HUES6 (cell line): Measurements from ENCODE around the gene PPP2R5A.
"Not testable (repeated sequence)": the region's sequence is repeated elsewhere in the genome, so short reads cannot be mapped to it uniquely, and the experiment has no call there.

Experiments
- H3K27ac ChIP-seq: 2 replicates; pipeline ENCODE4 v1.7.0; 2013; ENCODE audit warnings: low read depth, mild to moderate bottlenecking, low read length, inconsistent platforms
- H3K27me3 ChIP-seq: 2 replicates; pipeline ENCODE4 v1.6.1; 2013; ENCODE audit warnings: low read length; ENCODE audit not compliant: control insufficient read depth, insufficient read depth
- H3K36me3 ChIP-seq: 2 replicates; pipeline ENCODE4 v1.6.1; 2013; ENCODE audit warnings: low read length; ENCODE audit not compliant: control insufficient read depth, insufficient read depth
- H3K4me1 ChIP-seq: 2 replicates; pipeline ENCODE4 v1.6.1; 2013; ENCODE audit warnings: low read length; ENCODE audit not compliant: control insufficient read depth, insufficient read depth
- H3K4me3 ChIP-seq: 2 replicates; pipeline ENCODE4 v1.5.1; 2013; ENCODE audit warnings: low read depth, low read length
- H3K9ac ChIP-seq: one replicate; pipeline ENCODE4 v1.6.1; 2013; ENCODE audit warnings: mild to moderate bottlenecking, low read length
- H3K9me3 ChIP-seq: 2 replicates; pipeline ENCODE4 v1.6.1; 2013; ENCODE audit warnings: low read depth, low read length; ENCODE audit not compliant: control insufficient read depth, insufficient read depth

Gene PPP2R5A

GRCh38 chr1:212301580-212301979, 16.4 kb downstream of the PPP2R5A start:
- no peak overlapping the region for H3K27ac ChIP-seq
- peaks cover 5% of the 10 kb centered on the region; the same call in 1 of the 2 replicates for H3K4me1 ChIP-seq
- H3K9me3 ChIP-seq, result peaks cover 3% of the 10 kb centered on the region; the same call in 1 of the 2 replicates
- no peaks in the 10 kb centered on the region for H3K36me3 ChIP-seq
- H3K4me3 ChIP-seq, result no peak overlapping the region
- no peaks in the 10 kb centered on the region for H3K27me3 ChIP-seq
- no peak overlapping the region for H3K9ac ChIP-seq

GRCh38 chr1:212302745-212303383, 17.7 kb downstream of the PPP2R5A start:
- no peak overlapping the region for H3K27ac ChIP-seq
- H3K4me3 ChIP-seq, result no peak overlapping the region
- no peaks in the 10 kb centered on the region for H3K36me3 ChIP-seq
- peaks cover 5% of the 10 kb centered on the region; the same call in 1 of the 2 replicates for H3K4me1 ChIP-seq
- H3K9ac ChIP-seq, result no peak overlapping the region
- peaks cover 3% of the 10 kb centered on the region; the same call in 1 of the 2 replicates for H3K9me3 ChIP-seq
- H3K27me3 ChIP-seq, result no peaks in the 10 kb centered on the region

GRCh38 chr1:212305342-212305741, 20.1 kb downstream of the PPP2R5A start:
- Histone ChIP-seq H3K4me1 (peaks cover 10% of the 10 kb centered on the region), H3K9ac (no peak overlapping the region), H3K27ac (no peak overlapping the region), H3K36me3 (no peaks in the 10 kb centered on the region), H3K27me3 (no peaks in the 10 kb centered on the region), H3K9me3 (peaks cover 3% of the 10 kb centered on the region; the same call in 1 of the 2 replicates), H3K4me3 (no peak overlapping the region)

- H3K9me3 ChIP-seq, H3K9ac ChIP-seq, H3K27ac ChIP-seq, H3K27me3 ChIP-seq, H3K36me3 ChIP-seq, H3K4me3 ChIP-seq: not testable (repeated sequence)
- H3K4me1 ChIP-seq, result peaks cover 13% of the 10 kb centered on the region
Measured at GRCh38 chr1:212305984-212306452, 20.8 kb downstream of the PPP2R5A start.

- Histone ChIP-seq H3K27ac (no peak overlapping the region), H3K4me1 (peaks cover 13% of the 10 kb centered on the region), H3K9me3 (no peaks in the 10 kb centered on the region), H3K27me3 (no peaks in the 10 kb centered on the region), H3K4me3 (no peak overlapping the region), H3K9ac (no peak overlapping the region), H3K36me3 (no peaks in the 10 kb centered on the region)
Measured at GRCh38 chr1:212309967-212310366, 24.8 kb downstream of the PPP2R5A start.

GRCh38 chr1:212310383-212310782, 25.2 kb downstream of the PPP2R5A start:
- Histone ChIP-seq H3K36me3 (no peaks in the 10 kb centered on the region), H3K27me3 (no peaks in the 10 kb centered on the region), H3K4me3 (no peak overlapping the region), H3K9ac (no peak overlapping the region), H3K27ac (no peak overlapping the region), H3K9me3 (no peaks in the 10 kb centered on the region), H3K4me1 (peaks cover 13% of the 10 kb centered on the region)

- peaks cover 23% of the 10 kb centered on the region for H3K4me1 ChIP-seq
- H3K27ac ChIP-seq, result no peak overlapping the region
- H3K4me3 ChIP-seq, result no peak overlapping the region
- H3K9me3 ChIP-seq, result no peaks in the 10 kb centered on the region
- no peaks in the 10 kb centered on the region for H3K27me3 ChIP-seq
- no peak overlapping the region for H3K9ac ChIP-seq
- H3K36me3 ChIP-seq, result no peaks in the 10 kb centered on the region
Measured at GRCh38 chr1:212311836-212312497, 26.8 kb downstream of the PPP2R5A start.

- H3K36me3 ChIP-seq, result no peaks in the 10 kb centered on the region
- no peak overlapping the region for H3K27ac ChIP-seq
- H3K27me3 ChIP-seq, result no peaks in the 10 kb centered on the region
- no peak overlapping the region for H3K9ac ChIP-seq
- H3K9me3 ChIP-seq, result no peaks in the 10 kb centered on the region; the same call in 1 of the 2 replicates
- H3K4me3 ChIP-seq, result no peak overlapping the region
- H3K4me1 ChIP-seq, result peaks cover 23% of the 10 kb centered on the region
Measured at GRCh38 chr1:212313616-212314015, 28.4 kb downstream of the PPP2R5A start.

- Histone ChIP-seq H3K36me3 (no peaks in the 10 kb centered on the region), H3K9me3 (peaks cover 4% of the 10 kb centered on the region; the same call in 1 of the 2 replicates), H3K4me3 (no peak overlapping the region), H3K27ac (no peak overlapping the region; the same call in 1 of the 2 replicates), H3K4me1 (peaks cover 19% of the 10 kb centered on the region), H3K27me3 (no peaks in the 10 kb centered on the region), H3K9ac (no peak overlapping the region)
Measured at GRCh38 chr1:212315184-212315583, 30.0 kb downstream of the PPP2R5A start.

GRCh38 chr1:212315907-212316306, 30.7 kb downstream of the PPP2R5A start:
- no peaks in the 10 kb centered on the region for H3K36me3 ChIP-seq
- H3K4me1 ChIP-seq, result peaks cover 14% of the 10 kb centered on the region
- H3K9me3 ChIP-seq, result peaks cover 4% of the 10 kb centered on the region; the same call in 1 of the 2 replicates
- H3K4me3 ChIP-seq, result no peak overlapping the region
- H3K27ac ChIP-seq, result no peak overlapping the region
- no peaks in the 10 kb centered on the region for H3K27me3 ChIP-seq
- H3K9ac ChIP-seq, result no peak overlapping the region

- Histone ChIP-seq H3K4me1 (peaks cover 14% of the 10 kb centered on the region), H3K36me3 (no peaks in the 10 kb centered on the region), H3K27ac (no peak overlapping the region), H3K9me3 (peaks cover 4% of the 10 kb centered on the region; the same call in 1 of the 2 replicates), H3K9ac (no peak overlapping the region), H3K27me3 (no peaks in the 10 kb centered on the region), H3K4me3 (no peak overlapping the region)
Measured at GRCh38 chr1:212317916-212318315, 32.7 kb downstream of the PPP2R5A start.
